ENCODE results near the gene CITED2. TPM values are rescaled to one million over a fixed set of nuclear protein-coding genes. Genes with fewer than 3 reads are reported as not detected.

CITED2 gene
- total RNA-seq, 1 donor from 2014 or later, result 27.3 TPM

GRCh38 chr6:139381216-139381865 lies 6.9 kb upstream of the CITED2 start:
- ATAC-seq, result no peak

- ATAC-seq, result no peak
Measured at GRCh38 chr6:139380611-139381010, 6.2 kb upstream of the CITED2 start.

DNA sequence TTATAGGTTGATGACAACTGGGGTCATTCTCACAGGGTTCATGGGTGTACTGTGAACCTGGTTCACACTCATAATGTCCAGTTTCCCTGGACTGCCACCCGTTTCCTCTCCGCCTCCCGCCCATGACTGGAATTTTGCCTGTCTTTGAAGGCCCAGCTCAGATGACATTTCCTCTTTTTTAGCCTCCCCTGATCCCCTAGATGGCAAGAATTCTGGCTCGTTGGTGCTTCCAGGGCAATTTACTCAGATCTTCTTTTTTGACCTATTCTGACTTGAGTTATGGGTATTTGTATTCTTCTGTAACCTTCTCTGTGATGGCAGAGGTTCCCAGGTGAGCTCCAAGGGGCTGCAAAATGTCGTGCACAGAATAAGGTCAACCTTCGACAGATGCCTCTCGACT lies 5.7 kb upstream of the CITED2 start:
- no peak for ATAC-seq

DNA sequence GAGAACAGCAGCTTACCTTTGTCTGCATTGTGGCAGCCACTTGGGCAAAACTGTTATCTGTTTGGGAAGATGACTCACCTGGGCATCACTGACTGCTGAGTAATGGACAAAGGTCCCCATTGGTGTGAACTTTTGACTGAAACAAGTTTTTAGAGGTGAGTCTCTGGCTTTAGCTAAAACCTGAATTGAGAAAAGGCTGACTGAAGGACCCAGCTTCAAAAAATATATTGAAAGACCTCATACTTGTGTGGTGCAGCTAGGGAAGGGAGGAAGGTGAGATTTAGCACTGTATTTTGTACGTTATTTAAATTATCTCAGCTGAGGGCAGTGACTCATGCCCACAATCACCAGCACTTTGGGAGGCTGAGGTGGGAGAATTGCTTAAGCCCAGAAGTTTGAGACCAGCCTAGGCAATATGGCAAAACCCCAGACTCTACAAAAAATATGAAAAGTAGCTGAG lies 4.5 kb upstream of the CITED2 start:
- ATAC-seq, result no peak

DNA sequence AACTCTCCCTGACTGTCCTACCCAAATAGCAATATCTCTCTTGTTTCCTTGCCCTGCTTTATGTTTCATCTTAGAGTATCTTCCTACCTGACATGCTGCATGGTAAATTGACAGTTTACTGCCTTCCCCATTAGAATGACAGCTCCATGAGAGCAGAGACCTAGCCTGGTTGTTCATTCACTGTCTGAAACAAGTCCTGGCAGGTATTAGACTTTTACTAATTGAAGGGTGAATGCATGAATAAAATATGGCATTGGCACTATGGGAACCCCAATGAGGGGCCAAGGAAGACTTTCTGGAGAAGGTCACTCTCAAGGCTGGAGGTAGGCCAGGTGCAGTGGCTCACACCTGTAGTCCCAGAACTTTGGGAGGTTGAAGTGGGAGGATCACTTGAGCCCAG lies 3.8 kb upstream of the CITED2 start:
- ATAC-seq, result no peak

DNA sequence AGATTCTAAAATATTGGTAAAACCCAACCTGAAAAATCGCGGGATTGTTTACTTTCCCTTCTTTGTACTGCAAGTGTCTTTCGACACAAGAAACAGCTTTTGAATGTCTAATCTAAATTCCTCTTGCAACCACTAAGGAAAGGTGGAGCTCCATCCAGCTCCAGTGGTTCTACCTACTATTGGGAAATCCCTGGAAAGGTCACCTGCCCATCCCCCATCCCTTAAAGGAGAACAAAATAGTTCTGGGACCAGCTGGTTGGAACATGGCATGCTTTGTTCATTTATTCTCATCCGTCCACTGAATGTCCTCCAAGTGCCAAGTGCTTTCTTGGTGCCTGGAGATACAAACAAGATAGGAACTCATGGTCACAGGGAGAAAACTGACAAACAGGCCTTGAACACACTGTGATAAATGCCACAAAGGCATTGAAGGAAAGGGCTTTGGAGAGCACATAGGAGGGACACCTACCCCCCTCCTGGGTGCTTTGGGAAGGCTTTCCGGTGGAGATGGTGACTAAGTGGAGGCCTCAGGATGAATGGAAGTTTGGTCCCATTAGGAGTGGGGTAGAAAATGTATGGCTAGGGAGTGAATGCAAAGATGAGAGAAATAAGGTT lies 2.3 kb upstream of the CITED2 start:
- no peak for ATAC-seq

GRCh38 chr6:139376017-139376330 lies 1.5 kb upstream of the CITED2 start:
- no peak for ATAC-seq

- ATAC-seq, result peak; percentile 85
Measured at GRCh38 chr6:139375226-139376016, 973 bp upstream of the CITED2 start.

DNA sequence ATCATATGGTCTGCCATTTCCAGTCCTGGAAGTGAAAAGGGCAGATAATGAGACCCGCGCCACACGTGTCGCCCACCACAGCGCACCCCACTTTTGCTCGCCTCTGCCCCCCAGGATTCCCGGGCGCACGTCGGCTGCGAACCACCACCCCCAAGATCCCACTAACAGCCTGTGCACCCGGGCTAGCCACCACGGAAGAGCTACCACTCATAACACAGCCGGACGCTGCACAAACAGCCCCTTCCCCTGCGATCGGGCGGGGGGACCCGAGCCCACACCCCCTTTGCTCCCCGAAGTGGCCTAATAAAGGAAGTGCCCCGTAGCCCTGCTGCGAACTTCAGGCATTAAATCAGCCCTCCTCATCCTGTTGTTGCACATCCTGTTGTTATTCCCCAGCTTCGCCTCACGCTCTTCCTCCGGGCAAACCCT lies 506 bp downstream of the CITED2 start:
- no peak for ATAC-seq

- ATAC-seq, result peak; percentile 43
Measured at GRCh38 chr6:139373154-139373927, 1.1 kb downstream of the CITED2 start.

GRCh38 chr6:139372326-139373153 lies 1.9 kb downstream of the CITED2 start:
- no peak for ATAC-seq

DNA sequence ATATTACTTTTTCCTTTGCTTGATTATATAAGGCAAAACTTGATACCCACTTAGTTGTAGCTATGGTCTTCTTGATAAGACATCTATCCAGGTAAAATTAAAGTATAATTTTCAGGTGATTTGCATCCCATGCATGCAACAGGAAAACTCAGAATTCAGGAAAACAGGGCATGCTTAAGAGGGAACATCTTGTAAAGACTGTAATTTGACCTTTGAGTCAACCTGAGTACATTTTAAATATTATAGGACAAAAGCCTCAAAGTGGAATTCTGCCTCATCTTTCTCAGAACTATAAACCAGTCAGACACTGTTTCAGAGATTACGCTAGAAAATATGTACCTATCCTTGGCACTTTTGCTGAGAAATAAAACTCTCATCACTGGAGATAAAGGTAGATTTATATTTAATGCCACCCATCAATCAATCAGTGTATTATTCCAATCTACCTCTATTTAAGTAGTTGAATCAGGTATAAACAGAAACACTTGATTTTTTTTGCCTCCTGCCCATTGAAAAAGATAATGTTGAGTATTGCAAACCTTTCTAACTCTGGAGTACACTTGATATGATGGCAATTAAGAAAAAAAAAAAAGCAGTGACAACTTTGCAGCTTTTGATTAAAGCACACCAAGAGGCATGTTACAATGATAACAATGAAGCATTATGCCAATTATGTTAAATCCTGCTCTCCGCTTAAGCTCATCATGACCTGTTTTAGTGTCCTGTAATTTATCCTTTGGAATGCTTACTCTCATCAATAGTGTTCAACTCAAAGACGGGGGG lies 2.8 kb downstream of the CITED2 start:
- ATAC-seq, result no peak

DNA sequence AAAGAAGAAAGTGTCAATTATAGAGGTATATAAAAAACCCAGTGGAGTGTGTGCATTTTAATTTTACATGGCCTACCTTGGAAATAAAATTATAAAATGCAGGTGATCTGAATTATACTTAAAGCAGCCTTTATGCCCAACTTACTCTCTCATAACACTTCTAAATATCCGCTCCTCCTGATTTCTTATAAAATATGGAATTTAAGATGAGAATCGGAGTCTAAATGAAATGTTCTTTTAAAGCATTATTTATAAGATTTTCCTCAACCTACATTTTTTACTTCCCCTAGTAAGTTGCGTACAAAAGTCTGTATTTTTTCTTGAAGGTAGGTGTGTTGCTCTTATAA lies 3.5 kb downstream of the CITED2 start:
- no peak for ATAC-seq

- no peak for ATAC-seq
Measured at GRCh38 chr6:139370283-139370998, 4.0 kb downstream of the CITED2 start.

DNA sequence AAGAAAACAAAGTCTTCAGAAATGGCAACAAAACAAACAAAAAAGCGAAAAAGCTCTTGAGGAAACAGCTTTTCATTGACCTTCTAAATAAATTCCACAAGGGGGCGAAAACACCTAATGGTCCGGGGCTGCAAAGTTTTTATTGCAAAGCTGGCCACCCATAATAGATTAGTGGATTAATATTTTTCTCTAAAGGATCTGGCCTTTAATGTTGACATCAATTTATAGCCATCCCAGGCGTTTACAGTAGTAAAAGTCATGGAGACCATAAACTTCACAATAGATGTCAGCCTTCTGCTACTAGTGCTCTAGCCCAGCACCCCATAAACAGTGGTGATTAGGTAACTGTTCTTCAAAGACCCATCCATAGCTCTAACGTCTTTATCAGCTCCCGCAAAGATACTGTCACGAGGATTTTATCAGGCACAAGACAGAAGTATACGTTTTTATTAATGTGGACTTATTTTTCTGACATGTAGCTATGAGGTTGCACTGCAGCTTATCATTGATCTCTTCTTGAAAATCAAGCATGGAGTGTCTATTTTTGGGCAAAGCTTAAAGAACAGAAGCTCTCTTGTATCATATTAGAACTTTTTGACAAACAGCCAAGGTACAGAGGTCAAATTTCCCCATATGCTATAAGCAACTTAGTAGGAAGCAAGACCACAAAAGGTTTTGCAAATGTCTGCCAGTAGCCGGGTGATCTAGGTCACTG lies 4.7 kb downstream of the CITED2 start:
- no peak for ATAC-seq

DNA sequence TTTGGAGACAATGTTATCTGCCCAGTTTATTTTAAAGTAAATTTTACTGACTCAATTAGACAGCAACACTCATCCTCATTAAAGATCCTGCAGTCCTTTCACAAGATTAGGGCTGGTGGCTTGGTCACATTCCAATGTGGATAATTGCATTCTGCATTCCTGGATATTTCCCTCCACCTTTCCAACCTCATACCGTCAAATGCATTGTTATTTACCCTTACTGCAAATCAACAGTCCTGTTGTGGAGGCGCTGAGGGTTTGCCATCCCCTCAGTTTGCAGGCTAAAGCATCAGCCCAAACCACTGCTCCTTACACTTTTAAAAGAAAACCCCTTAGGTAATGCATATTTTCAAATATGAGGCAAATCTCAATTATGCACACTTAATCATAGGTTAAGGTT lies 5.4 kb downstream of the CITED2 start:
- no peak for ATAC-seq

DNA sequence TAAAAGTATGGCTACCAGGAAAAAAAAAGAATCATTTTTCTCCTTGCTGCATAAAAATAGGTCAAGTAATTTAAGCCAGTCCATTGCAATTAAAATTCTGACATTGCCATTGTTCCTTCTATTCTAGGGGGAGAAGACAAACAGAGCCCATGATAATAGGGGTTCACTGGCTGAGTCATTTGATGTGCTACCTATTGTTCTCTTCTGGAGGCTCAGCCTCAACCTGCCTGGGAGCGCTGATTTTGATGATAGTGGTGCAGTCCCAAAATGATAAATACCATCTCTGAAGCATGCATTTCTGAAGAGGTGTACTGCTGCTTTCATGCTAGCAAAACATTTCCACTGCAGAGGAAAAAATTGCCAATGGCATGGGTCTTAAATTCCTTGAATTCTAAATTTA lies 5.8 kb downstream of the CITED2 start:
- ATAC-seq, result no peak

- ATAC-seq, result no peak
Measured at GRCh38 chr6:139367810-139368351, 6.6 kb downstream of the CITED2 start.

- no peak for ATAC-seq
Measured at GRCh38 chr6:139364982-139365379, 9.5 kb downstream of the CITED2 start.
